ENCODE data around the gene OR6J1. TPM values are rescaled to one million over a fixed set of nuclear protein-coding genes. Genes with fewer than 3 reads are reported as not detected.
"Not testable (repeated sequence)": the region's sequence is repeated elsewhere in the genome, so short reads cannot be mapped to it uniquely, and the experiment has no call there.

The OR6J1 gene
- total RNA-seq, 1 experiment from 2014 or later, result not detected

GRCh38 chr14:22650960-22651521 is 6.9 kb upstream of the OR6J1 start:
- peak; percentile 87 for DNase-seq (ENCODE audit: low read depth)

- peak; percentile 56 for DNase-seq (ENCODE audit: low read depth)
These were observed 6.0 kb upstream of the OR6J1 start for GRCh38 chr14:22650046-22650739.

GRCh38 chr14:22648506-22648905 is 4.4 kb upstream of the OR6J1 start:
- no peak for DNase-seq (ENCODE audit: low read depth)

- DNase-seq (ENCODE audit: low read depth), result no peak
These were observed 2.6 kb upstream of the OR6J1 start for GRCh38 chr14:22646570-22647254.

- no peak for DNase-seq (ENCODE audit: low read depth)
These were observed 2.3 kb downstream of the OR6J1 start for GRCh38 chr14:22641846-22642245.

- DNase-seq (ENCODE audit: low read depth), result no peak
These were observed 4.0 kb downstream of the OR6J1 start for GRCh38 chr14:22640192-22640591.

GRCh38 chr14:22635980-22636379 is 8.2 kb downstream of the OR6J1 start:
- DNase-seq (ENCODE audit: low read depth), result not testable (repeated sequence)

- no peak for DNase-seq (ENCODE audit: low read depth)
These were observed 9.8 kb downstream of the OR6J1 start for GRCh38 chr14:22634233-22634900.

GRCh38 chr14:22630486-22630885 is 13.7 kb downstream of the OR6J1 start:
- DNase-seq (ENCODE audit: low read depth), result peak; percentile 29

GRCh38 chr14:22630066-22630465 is 14.1 kb downstream of the OR6J1 start:
- no peak for DNase-seq (ENCODE audit: low read depth)

GRCh38 chr14:22629361-22629760 is 14.8 kb downstream of the OR6J1 start:
- DNase-seq (ENCODE audit: low read depth), result no peak

- DNase-seq (ENCODE audit: low read depth), result no peak
These were observed 16.5 kb downstream of the OR6J1 start for GRCh38 chr14:22627506-22628263.

GRCh38 chr14:22626590-22626989 is 17.6 kb downstream of the OR6J1 start:
- DNase-seq (ENCODE audit: low read depth), result no peak

GRCh38 chr14:22623047-22623446 is 21.1 kb downstream of the OR6J1 start:
- no peak for DNase-seq (ENCODE audit: low read depth)

- peak; percentile 44 for DNase-seq (ENCODE audit: low read depth)
These were observed 21.9 kb downstream of the OR6J1 start for GRCh38 chr14:22622255-22622654.

GRCh38 chr14:22615765-22616164 is 28.4 kb downstream of the OR6J1 start:
- not testable (repeated sequence) for DNase-seq (ENCODE audit: low read depth)

GRCh38 chr14:22614240-22614799 is 29.8 kb downstream of the OR6J1 start:
- peak; percentile 95 for DNase-seq (ENCODE audit: low read depth)

- no peak for DNase-seq (ENCODE audit: low read depth)
These were observed 30.4 kb downstream of the OR6J1 start for GRCh38 chr14:22613736-22614239.

GRCh38 chr14:22613106-22613695 is 31.0 kb downstream of the OR6J1 start:
- DNase-seq (ENCODE audit: low read depth), result no peak

GRCh38 chr14:22610931-22611330 is 33.2 kb downstream of the OR6J1 start:
- no peak for DNase-seq (ENCODE audit: low read depth)

- DNase-seq (ENCODE audit: low read depth), result no peak
These were observed 36.9 kb downstream of the OR6J1 start for GRCh38 chr14:22607291-22607690.

All from Daoy (cell line).